HG02623 (cell line): Measurements from ENCODE around the gene CCDC191.

Source experiments
- ATAC-seq: cut with Tn5 transposase; IDR thresholded peaks from one replicate; pipeline ENCODE4 v1.9.1; 2021; ENCODE audit warnings: moderate library complexity; ENCODE audit not compliant: unreplicated experiment

The CCDC191 gene, protein sequence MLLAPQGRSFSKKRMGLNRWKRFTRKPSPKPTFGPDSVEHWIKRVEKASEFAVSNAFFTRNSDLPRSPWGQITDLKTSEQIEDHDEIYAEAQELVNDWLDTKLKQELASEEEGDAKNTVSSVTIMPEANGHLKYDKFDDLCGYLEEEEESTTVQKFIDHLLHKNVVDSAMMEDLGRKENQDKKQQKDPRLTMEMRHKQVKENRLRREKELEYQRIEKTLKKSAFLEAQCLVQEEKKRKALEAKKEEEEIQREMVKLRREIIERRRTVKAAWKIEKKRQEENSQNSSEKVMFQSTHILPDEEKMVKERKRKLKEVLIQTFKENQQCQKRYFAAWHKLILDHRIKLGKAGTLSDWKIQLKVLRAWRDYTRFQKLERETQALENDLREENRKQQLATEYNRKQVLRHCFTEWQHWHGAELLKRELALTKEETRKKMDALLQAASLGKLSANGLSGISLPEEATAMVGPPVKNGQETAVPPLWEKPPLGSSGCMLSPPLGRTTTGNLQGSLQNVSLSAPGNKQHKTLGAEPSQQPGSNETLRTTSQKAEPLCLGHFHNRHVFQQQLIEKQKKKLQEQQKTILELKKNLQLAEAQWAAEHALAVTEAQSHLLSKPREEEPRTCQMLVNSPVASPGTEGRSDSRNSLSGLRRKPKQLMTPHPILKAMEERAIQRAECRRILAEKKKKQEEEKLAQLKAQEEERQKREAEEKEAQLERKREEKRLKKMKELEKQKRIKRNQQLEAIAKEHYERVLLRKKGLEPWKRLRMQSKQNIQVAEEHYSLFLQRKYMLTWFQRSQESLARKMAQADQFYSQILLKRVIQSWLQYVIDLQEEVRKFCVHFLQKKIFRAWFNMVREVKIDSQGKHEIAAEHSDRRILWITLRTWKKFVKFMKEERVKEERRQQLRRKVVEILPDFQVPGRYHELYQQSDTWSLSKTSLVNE

DNA sequence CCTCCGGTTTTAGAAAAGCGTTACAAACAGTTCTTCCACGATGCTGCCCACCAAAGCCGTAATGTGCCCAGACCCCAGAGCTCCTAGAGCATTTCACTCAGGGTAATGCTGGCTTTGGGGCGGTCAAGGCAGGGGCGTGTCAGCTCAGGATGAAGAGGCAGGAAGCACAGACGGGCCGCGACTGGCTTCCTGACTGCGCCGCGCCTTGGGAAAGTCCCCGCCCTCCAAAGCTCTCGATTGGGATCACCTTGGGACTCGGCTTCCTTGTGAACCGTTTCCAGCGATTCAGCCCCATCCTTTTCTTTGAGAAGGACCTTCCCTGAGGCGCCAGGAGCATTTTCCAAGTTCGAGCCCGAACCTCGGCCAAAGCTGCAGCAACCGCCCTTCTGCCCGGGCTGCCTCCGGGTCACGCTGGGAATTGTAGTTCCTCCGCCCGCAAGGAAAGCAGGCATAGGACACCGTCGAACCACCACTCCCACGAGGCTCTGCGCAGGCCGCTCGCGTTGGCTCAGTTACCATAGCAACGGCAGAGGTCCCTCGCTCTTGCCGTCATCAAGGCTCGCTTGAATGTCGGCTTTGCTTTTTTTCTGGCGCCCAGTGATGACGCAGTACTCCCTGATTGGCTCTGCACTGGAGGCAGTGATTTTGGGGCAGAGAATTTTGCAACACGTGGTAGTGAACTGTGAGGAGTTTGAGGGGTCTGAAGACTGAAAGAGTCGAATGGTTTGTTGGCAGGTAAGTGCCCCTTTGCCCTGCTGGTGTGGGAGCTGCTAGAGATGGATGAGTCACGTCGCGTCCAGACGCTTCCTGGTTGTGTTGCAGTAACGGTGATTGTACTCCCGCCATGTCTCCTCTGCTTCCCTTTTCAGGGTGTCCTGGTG lies at the start of gene CCDC191, which contains the start of gene QTRT2:
Gene CCDC191 (minus strand): TSS at position 397 of the 881 bp plus-strand sequence. CDS start 60 bp downstream, at position 337.
Gene QTRT2 (plus strand): TSS at position 608 of the 881 bp plus-strand sequence. CDS start 8,521 bp downstream, outside the sequence.
- peak; percentile 98 for ATAC-seq

DNA sequence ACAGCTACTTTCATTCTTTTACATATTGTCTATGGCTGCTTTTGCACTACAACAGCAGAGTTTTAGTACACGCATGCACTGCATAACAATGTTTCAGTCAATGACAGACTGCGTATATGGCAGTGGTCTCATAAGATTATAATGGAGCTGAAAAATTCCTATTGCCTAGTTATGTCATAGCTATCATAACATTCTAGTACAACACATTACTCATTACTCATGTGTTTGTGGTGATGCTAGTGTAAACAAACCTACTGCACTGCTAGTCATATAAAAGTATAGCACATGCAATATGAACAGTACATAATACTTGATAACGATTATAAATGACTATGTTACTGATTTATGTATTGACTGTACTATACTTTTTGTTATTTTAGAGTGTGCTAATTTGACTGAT lies 48.1 kb upstream of the CCDC191 start:
- ATAC-seq: no peak

DNA sequence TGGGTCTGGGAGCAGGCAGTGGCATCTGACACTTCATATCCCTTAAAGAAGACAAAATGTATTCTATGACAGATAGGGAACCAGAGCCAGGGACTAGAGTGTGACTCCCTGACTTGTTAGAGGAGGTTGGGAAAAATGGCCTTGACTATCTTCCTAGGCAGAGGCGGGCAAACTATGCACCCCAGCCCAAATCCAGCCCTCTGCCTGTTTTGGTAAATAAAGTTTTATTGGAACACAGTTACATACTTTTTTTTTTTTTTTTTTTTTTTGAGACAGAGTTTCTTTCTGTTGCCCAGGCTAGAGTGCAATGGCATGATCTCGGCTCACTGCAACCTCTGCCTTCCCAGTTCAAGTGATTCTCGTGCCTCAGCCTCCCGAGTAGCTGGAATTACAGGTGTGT lies 47.5 kb upstream of the CCDC191 start:
- no peak for ATAC-seq

DNA sequence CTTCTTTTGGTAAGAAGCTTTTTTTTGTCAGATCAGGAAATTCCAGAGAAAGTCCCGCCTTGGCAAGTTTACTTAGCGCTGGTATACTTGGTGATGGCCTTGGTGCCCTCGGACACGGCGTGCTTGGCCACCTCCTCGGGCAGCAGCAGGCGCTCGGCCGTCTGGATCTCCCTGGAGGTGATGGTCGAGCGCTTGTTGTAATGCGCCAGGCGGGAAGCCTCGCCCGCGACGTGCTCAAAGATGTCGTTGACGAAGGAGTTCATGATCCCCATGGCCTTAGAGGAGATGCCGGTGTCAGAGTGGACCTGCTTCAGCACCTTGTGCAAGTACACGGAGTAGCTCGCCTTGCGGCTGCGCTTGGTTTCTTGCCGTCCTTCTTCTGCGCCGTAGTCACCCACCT lies 46.9 kb upstream of the CCDC191 start:
- ATAC-seq: no peak

DNA sequence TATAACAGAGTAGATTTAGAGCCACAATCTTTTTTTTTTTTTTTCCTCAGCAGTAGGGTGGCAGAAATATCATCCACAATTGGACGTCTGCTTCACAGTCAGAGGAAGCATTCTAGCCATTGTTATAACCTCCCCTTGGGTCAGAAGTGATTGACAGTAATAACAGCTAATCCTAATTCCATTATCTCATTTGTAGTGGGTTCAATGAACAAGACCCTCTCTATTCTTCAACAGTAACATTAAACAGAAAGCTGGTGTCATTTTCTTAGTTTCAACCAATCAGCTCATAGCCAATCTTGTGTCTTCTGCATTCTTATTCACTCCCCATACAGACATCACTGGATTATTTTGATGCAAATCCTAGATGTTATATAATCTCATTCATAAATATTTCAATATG lies 44.8 kb upstream of the CCDC191 start:
- ATAC-seq: no peak

DNA sequence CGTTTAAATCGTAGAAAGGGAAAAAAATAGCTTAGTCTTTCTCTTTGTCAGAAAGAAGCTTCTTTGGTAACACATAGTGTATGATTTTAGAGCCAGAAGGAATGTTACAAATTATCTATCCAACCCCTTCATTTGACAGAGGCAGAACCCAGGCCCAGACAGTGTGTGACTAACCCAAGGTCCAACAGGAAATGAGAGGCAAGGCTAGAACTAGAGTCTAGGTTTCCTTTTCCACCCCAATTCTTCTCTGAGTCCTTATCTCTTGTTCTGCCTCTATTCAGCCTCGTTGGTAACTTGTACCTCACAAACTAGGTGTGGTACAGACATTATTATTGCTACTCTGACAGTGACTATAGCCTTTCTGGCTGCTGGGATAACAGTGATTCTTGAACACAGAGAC lies 39.5 kb upstream of the CCDC191 start:
- ATAC-seq: no peak

DNA sequence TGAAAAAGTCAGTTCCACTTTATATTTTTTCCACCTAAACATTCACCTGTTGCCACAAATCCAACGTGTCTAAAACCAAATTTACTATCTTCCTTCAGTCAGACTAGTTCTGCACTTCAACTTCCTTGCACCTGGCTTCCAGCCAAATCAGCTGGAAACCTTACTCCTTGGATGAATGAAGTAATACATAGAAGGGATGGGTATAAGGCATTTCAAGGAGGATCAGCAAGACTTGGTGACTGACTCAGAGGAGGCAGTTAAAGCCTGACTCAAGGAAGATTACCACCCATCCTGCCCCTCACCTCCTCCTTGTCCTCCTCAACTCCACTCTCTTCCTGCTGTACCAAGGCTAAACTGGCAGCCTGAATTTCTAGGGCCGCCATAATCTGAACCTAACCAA lies 37.3 kb upstream of the CCDC191 start:
- ATAC-seq: no peak

DNA sequence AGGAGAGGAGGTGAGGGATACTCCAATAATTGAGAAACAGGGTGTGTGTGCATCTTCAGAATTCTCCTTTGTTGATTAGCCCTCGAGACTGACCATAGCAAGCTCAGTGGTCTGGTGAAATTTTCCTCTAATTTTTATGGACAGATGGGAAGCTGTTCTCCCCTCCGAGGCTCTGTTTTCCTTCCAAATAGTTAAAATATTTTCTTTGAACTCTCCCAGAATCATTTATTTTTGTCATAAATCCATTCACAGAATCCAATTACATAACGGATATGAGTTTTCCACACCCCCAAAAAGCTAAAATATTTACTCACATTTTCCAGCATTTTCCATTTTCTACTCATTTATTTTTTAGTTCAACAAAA lies 36.7 kb upstream of the CCDC191 start:
- no peak for ATAC-seq

DNA sequence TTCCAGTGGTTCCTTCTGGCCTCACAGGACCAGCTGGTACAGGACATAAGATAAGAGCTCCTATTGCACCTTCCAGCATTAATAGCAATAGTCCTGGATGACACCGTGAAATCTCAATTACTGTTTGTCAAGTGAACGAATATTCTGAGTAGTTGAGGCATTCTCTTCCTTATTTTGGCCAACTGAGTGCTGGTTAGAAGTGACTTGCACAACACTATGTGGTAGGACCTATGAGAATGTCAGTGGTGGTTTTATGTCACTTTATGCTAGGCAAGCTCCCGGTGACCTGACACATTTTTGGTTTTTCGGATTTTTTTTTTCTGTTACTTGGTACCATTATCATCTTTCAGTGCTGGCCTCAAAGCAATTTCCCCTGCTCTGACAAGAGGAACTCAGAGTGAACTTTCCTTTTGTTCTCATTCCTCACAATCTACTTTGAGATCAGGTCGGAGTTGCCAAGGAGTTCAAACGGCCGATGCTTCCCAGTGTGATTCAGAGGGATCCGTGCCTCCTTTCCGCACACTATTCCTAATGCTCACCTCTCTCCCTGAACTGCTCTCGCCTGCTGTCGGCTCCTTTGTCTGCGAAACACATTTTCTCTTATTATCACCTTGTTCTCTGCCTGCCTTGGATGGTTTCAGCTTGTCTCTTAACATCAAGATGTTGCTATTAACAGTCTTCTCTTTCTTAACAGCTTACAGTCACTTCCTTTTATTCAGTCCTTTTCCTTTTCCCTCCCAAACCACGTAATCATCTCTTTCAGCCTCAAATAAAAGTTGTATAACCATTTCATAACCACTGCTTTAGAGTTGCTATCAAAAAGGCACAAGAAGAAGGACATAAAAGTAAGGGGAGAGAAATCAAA lies 36.1 kb upstream of the CCDC191 start:
- ATAC-seq: no peak

DNA sequence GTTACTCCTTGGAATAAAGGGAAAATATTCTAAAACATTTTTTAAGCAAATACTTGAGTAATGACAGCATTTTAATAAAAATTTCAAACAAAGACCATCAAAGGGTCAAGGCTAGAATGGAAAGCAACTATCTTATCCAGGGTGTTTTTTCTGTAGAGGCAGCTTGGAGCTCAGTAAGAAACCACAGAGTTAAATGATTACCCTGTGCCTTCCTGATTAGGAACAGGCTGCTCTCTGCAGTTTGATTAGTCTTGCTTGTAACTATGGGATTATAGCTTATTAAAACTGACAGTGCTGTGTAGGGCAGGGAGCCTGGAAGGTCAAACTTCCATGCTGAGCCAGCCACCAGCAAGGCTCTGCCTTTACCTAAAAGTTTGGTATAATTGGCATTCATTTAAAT lies 33.3 kb upstream of the CCDC191 start:
- no peak for ATAC-seq

DNA sequence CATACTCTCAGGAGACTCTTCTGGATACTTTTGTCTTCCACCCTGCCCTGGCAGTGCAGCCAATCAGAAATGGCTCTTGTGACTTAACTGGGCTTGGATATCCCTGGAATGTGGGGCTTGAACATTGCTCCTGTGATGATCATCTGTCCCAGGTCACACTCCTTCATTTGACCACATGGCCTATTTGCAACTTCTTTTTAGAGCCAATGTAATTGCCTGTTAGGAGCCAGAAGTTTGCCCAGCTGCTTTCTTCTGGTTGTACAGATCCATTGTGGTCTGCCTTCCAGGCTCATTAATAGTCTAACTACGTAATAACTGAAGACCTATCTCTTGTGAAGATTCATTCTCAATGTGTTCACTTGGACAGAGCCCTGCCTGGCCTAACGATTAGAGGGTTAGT lies 30.0 kb upstream of the CCDC191 start:
- no peak for ATAC-seq

DNA sequence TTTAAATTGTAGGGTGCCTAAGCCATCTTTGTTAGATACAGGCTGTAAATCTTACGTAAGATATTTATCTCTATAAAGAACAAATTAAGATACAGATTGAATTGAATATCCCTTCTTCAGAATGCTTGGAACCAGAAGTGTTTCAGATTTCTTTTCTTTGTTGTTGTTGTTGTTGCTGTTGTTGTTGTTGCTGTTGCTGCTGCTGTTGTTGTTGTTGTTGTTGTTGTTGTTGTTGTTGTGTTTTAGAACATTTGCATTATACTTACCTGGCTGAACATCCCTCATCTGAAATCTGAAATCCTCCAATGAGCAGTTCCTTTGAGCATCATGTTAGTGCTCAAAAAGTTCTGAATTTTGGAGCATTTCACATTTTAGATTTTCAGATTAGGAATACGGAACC lies 26.8 kb upstream of the CCDC191 start:
- no peak for ATAC-seq

DNA sequence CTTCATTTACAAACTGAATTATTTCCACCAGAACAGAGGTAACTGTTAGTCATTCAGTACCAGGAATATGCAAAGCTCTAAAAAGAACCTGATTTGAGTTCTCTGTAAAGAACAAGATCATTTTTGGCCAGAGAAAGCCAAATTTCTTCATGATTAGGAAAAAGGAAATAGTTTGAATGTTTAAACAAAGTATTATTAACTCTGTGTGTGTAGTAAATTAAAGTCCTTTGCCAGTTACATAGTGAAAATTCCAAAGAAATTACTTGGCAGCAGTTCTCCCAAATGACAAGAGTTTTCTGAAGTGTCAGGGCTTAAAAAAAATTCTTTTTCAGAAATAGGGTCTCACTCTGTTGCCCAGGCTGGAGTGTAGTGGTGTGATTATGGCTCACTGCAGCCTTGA lies 24.7 kb upstream of the CCDC191 start:
- ATAC-seq: no peak

DNA sequence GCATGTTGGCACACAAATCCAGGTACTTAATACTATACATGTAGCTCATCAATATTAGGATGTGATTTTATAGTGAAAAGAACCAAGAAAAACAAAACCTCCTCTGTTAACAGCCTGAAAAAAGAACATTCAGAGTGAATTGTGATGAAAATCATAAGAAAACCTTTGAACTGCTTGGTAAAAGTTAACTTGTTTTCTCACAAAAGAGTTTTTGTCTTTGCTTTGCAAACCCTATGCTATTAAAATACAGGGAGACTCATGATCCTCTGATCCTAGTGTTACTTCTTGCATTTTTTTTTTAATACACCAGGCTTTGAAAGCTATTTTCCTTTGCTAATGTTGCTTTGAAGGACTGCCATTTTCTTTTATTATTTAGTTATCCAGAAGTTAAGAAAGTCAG lies 23.9 kb upstream of the CCDC191 start:
- no peak for ATAC-seq

DNA sequence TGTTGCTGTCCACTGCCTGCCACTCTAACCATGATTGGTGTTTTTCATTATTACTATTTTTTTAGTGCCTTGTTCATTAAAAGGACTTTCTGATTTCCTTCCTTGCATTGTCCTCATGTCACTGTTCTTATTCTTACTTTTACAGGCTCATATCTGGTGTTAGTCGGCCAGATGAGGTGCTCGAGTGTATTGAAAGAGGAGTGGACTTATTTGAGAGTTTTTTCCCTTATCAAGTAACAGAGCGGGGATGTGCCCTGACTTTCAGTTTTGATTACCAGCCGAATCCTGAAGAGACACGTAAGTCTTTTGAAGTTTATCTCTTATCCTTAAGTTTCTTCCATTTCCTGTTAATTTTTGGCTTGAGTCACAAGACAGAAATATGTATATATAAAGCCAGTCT lies 23.4 kb upstream of the CCDC191 start:
- no peak for ATAC-seq

DNA sequence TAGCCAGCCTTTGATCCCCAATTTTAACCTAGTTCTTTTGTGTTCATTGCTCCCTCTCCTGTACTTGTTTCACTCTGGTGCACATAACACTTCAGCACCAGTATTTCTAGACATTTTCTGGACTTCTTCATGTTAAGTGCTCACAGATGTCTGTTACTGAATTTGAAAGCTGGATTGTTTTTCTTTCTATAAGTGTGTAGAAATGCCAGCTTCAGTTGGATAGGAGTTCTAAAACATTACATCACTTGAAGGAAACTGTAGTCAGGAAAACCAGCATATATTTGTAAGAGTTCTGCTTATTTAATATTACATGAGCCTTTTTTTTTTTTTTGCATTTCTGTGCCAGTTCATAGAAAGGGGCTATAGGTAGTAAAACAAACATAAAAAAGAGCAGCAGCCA lies 21.8 kb upstream of the CCDC191 start:
- no peak for ATAC-seq

DNA sequence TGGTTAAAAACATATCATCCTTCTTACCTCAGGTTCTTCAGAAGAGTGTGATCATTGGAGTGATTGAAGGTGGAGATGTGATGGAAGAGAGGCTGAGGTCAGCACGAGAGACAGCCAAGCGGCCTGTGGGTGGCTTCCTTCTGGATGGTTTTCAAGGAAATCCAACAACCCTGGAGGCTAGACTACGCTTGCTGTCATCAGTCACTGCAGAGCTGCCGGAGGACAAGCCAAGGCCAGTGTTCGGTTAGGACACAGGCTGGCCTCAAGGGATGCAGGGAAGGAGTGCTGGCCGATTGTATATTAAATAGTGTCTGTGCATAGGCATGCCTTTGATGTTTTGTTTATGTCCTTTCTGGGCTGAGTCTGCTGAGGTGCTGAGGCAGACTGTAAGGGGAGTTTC lies 20.4 kb upstream of the CCDC191 start:
- ATAC-seq: no peak

DNA sequence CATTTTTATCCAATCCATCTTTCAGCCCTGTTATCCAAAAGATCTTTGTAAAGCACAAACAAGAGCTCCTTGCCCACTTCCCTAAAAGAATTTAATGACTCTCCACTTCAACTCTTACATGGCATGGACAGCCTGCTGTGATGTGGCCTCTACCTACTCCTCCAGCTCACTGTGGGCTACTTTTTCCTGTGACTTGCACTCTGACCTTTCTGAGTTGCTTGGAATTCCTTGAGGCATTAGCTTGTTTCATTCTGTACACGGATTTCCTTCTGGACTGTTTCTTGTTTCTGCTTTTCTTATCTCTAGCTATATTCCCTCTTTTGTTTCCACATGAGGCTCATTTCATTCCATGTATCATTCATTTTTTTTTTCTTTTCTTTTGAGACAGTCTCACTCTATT lies 15.5 kb upstream of the CCDC191 start:
- no peak for ATAC-seq

DNA sequence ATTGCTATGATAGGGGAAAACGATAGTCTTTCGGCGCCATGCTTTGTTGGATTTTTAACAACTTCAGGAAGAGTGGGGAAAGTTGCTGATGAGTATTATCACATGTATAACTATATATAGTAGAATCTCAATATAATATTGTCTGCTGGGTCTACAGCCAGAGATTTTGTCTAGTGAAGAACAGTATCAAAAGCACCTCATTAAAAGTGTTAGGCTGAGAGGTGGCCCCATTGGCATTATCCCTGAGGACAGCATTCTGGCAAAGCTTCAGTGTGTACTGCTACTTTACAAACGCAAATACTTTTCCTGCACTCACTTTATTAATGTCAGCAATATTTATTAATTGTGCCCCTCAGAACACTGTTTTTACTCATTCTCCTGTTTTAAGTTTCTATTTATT lies 12.0 kb upstream of the CCDC191 start:
- no peak for ATAC-seq

DNA sequence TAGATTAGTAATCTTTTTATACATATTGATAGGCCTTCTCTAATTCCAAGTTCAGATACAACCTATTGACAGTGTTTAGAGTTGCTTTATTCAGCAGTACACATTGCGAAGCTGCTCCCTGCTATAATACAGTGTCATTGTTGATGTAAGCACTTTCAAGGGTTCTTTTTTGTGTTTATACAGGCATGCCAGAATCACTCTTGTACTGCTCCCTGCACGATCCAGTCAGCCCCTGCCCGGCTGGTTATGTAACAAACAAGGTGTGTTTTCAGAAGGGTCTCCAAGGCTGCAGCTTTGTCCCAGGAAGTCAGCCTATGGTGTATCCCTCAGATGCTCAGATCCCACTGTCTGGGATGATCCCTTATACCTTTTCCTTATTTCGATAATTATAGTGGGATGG lies 11.5 kb upstream of the CCDC191 start:
- no peak for ATAC-seq
